Right renal cortex interstitium (tissue), 3 donors: Measurements from ENCODE around the gene FAM53B. TPM values are rescaled to one million over a fixed set of nuclear protein-coding genes. Genes with fewer than 3 reads are reported as not detected.

Source experiments
- DNase-seq, 3 donors: peaks; one replicate each; pipeline ENCODE4 v3.0.0-alpha.2; 2013; ENCODE audit warnings: low read depth in 3 of 3, low spot score in 2 of 3
- polyA plus RNA-seq, 3 donors: library from polyadenylated mRNA; unstranded; fragments of 120-200 nt; gene quantifications; one replicate each; pipeline ENCODE4 v1.2.1, GENCODE V29; 2013; ENCODE audit not compliant: insufficient read length in 3 of 3

Gene FAM53B
- polyA plus RNA-seq, 3 donors = 22.3 to 24.3 (median 23.6) TPM

DNA sequence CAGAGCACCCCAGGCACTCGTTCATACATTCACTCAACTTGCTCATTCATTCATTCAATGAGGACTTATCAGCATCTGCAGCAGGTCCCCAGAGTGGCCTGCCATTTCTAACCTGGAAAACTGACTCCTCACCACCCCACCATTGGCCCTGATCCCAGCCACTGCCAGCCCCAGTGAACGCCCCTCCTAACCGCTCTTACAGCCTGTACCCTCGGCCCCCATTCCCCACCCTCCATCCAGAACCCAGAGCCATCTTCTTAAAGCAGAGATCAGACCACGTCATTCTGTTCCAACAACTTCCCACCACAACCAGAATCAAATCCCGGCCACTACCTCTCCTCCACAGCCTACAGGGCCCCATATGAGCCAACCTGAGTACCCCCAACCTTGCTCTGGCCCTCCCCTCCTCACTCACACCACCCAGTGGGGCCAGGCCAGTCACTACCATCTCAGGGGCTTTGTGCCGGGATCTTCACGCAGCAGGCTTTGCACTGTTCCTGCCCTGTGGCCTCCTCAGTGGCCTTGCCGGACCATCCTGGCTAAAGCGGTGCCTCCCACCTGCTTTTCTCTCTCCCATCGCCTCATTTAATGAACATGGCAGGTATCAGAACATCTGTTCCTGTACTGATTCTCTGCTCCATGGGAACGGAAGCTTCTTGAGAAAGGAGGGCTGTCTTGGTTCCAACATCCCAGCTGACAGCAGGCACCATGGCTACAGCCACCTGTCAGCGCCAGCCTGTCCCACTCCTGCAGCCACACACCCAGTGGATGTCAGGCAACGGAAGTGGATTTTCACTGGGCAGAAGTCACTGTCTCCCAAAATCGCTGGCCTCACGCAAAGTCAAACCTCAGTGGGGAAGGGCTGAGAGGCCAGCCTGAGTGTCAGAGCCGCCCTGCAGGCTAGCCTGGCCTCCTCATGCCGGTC lies 45.4 kb downstream of the FAM53B start:
- no peak for DNase-seq

DNA sequence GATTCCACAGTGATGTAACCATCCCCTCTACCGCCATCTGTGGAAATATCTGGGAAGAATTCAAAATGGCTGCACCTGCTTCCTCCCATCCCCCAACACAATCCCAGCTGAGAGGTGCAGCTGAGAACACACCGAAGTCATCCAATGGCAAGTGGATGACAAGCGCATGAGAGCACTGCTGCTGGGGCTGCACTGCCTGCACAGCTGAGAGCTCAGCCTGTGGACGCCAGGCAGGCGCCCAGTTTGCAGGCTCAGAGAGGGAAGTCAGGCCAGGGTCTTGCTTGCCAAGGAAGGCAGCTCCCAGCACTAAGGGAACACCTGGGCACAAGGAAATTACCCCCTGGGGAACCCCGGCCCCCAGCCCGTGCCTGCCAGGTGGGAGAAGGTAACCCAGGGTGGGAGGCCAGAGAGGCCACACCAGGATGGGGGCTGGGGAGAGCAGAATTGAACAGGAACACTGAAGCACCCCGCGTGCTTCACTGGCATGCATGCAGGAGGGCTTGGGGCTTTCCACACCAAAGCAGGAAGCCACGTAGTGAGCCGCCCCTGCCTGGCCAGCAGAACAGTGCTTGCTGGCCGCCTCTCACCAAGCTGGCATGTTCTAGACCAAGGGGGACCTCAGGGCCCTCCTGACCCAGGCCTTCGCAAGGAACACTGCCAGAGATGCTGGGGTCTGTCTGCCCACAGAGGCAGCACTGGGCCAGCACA lies 46.2 kb downstream of the FAM53B start:
- DNase-seq = no peak

DNA sequence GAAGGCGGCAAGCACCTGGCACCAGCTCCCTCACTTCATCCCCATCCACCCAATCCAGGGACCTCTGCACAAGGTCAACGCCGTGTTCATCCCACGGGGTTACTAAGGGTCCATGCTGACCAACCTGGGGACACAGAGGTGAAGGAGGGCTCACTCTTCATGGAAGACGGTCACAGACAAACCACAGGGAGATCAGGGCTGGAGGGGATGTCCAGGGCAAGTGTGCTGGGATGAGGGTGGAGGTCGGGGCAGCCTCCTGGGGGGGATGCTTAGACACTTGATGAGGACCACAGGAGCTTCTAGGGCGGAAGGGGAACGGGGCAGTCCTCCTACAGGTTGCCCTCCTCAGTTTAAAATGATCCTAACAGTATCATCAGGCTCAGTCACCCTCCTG lies 46.7 kb downstream of the FAM53B start:
- DNase-seq = no peak

- no peak for DNase-seq
Observed at GRCh38 chr10:124696446-124697392, 47.5 kb downstream of the FAM53B start.

DNA sequence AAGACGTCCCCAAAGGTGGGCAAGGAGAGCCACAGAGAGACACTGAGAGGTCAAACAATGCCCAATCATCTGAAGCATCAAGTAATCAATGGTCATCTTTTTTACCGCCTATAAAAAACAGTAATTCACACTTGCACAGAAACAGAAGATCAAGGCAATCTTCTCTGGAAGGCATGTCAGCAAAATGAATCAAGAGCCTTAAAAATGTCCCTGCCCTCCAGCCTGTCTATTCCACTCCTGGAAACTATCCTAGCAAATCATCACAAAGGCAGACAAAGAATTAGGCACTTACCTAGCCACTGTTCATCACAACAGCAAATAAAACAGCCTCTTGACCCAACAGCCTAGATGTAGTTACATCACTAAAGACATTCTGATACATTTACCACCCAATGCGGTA lies 48.9 kb downstream of the FAM53B start:
- no peak for DNase-seq

DNA sequence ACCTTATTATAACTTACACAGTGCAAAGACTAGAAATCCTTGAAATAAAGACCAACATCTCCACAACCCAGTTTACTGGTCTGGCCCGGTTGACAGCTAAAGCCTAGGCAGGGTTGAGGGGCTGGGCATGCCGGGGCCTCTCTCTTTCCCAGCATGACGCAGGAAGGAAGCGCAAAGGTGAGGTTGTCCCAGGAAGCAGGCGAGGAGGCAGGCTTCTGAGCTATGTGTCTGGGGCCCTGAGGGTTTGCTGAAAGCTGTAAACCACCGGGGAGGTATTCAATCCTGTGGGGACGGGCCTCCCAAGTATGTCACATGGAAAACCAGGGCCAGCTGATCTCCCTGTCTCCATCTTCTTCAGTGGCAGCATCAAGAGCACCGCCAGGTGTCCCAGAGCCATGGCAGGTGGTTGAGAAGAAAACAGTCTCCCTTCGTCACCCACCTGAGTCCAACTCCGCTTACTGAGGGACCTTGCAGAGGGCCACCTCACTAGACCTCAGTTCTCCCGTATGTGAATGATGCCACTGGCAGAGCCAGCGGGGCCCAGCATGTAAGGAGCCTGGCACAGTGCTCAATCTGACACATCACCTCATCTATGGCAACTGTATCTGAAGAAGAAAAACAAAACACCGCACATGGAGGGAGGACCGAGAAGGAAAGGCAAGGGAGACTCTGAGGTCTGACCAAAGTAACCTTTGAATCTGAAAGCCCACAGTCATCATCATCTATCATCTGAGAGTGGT lies 49.5 kb downstream of the FAM53B start:
- no peak for DNase-seq

DNA sequence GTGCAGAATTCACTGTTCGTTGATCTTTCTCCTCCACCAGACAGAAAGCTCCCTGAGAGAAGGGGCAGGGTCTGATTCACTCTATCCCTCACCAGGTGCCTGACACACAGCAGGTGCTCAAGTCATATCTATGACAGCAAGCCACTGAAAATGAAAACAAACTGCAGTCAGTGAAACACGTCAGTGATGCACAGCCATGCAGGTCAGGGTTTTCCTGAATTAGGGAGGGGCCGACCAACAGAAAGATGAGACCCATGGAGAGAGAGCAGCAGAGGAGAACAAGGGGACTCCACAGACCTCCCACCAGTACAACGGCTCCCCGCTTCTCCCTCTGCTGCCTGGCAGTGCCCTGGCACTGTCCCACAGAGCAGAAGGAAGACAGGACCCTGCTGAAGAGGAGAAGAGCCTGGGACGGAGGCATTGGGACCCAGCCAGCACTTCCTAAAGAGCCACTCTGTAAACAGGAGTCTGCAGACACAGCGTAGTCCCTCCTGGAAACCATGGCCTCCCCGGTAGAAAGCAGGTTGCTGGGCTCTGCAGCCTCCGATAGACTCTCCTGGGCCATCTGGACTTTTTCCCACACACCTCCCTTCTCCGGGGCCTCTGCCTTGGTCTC lies 50.3 kb downstream of the FAM53B start:
- DNase-seq = no peak

GRCh38 chr10:124693396-124693795 lies 50.8 kb downstream of the FAM53B start:
- DNase-seq = no peak

DNA sequence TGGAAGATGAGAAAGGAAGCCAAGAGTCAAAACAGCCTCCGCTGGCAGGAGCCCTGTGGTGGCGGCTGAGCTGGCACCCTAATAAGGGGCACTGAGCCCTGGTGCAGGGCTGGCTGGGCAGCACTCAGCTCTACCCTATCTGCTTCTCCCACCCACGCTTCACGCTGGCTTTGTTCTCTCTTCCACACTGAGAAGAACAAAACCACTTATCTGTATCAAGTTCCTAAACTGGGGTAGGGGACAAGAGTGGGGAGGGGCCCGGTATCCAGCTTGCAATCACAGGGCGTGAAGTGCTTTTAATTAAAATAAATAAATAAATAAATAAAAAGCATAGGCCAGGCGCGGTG lies 52.1 kb downstream of the FAM53B start:
- no peak for DNase-seq

DNA sequence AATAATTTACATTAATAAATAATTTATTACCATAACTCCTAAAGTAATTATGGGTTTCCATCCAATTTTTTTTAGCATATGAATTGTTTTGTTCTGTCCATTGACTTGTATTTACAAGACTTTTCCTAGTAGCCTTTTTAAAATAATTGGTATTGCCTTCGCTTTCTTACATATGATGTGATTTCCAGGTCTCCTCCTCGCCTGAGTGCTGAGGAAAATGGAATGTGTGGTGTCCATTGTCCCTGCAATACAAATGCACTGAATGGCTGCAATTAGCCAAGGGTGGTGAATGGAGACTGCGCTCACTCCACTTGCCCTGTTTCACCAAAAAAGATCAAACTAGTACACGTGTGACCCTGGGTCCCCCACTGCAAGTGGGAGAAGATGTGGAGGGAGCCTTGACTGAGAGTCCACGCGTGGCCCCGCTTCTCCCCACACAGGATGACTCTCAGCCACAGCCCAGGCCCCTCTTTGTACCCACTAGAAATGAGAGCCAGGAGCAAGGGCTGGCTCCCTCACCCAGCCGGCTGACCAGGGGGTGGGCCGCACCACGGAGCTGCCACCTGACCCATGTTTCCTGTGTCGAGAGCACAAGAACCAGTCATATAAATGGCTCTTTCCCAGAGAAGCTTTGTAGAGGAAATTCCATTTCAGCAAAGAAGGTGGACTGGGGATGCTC lies 52.6 kb downstream of the FAM53B start:
- DNase-seq = no peak

DNA sequence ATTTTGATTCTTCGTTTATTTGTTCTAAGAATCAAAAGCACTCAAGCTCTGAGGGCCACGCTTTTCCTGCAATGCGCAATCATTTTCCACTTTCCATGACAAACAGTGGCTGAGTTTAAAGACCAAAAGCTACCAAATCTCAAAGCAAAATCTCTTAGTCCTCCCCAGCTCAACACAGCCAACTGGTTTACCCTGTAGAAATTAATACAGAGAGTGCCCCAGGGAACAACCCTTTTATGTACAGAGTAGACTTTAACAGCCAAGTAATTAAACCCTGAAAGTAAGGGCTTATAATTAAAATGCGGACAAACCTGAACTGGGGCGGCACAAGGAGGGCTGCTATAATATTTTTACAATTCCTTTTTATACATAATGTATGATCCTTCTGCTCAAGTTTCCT lies 53.2 kb downstream of the FAM53B start:
- no peak for DNase-seq

GRCh38 chr10:124689911-124690498 lies 54.2 kb downstream of the FAM53B start:
- DNase-seq = no peak

DNA sequence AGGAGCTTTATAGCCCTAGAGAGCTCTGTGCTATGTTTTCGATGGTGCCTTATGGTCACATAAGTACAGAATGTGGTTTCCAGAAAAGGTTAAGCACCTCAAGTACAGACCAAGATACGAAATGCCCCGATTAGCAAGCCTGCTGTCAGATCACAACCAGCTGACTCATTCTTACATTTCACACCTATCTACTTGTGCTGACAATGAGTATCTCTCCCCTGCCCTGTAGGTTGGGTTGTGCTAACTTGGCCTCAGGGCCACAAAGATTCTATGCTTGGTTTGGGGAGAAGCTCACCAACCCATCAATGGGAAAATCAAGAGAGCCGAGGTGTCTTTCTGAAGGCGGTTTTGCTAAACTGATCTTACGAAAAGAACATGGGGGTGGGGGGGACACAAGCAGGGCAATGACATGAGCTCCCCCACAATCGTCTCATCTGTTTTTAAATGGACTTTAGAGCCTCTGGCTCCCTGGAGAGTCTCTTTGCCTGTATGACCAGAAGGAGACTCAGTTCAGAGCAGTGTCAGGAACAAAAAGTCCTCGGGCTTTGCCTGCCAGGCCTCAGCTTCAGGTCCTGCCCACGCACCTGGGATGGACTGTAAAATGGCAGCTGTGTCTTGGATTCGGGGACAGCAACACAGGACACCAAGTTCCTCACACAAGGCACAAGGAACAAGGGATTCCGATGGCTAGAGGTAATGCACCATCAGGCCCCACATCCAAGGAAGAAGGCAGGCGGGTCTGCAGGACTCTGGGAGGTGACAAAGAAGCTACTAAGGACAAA lies 55.1 kb downstream of the FAM53B start:
- no peak for DNase-seq

DNA sequence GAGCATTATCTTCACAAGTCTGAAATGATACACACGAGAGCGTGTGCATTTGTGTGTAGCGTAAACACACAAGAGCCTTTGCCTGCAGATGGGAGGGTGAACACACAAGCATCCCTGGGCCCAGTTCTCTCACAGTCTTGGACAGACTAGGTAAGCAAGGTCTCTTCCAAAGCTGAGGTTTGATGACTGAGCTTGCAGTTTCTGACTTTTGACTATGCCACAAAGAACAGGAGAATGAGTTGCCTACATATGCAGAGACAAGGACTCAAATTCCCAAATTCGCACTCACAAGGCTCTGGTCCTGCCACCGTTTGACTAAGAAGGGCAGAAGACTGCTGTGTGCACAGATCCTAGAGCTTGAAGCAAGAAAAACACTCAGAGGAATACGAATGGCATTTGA lies 55.8 kb downstream of the FAM53B start:
- no peak for DNase-seq

DNA sequence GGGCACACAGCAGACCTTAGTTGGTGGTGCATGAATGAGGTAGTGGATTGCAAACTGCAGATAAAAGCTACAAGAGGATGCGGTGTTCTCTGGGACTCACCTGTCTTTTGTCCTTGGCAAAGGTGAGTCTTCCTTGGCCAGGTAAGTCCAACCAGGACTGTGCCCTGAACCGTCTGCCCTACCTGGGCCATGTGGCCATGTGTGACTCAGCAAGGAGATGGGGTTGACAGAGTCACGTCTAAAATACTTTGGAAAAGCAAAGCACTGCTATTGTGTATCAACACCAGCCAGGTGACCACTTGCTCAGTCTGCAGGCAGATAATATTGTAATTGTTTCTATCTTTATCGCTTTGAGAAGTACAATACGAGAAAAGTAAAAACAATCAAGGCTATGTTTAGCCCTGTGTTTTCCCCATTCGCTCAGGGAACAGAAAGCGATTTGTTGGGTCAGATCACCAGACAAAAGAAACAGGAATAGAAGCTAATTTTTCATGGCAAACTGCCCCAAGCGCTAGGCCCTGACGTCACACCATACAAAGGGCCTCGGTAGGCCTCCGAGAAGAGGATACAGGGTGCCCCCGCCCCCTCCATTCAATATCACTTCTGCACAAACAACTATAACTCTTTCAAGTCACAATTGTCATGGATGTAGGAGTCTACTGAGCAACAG lies 57.3 kb downstream of the FAM53B start:
- no peak for DNase-seq

DNA sequence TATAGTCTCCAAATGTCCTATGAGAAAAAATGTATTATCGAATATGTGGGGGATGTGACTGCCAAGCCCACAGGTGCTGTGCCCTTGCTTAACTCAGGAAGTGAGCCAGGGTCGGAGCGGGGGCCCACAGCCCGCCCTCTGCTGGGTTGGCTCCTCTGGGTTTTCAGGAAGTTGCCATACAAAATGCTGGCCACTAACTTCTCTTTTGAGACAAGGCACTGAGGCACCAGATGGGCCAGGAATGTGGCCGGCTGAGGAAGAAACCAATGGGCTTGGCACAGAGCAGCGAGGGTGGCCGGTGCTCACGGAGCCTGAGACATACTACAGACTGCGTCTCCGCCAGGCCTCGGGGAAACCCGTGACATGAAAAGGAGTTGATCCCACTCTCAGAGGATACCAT lies 58.9 kb downstream of the FAM53B start:
- DNase-seq = no peak

DNA sequence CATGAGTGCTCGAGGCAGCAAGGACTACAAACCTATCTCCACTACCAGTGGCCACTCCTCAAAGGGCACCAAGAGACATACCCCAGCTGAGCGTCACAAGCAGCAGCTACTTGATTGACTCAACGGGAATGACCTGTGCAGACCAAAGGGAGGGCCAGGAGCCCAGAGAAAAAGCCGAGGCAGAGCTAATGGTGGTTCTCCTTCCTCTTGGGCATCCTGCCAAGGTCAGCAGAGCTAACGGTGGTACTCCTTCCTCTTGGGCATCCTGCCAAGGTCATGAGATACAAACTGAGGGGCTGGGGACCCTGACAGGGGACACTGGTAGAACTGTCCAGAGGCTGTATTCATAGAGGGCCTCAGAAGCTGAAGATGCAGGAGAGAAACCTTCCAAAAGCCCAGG lies 60.4 kb downstream of the FAM53B start:
- DNase-seq = no peak
